Dermis blood vessel endothelial cell (primary cell): Measurements from ENCODE around the gene NFE2L1. TPM values are rescaled to one million over a fixed set of nuclear protein-coding genes. Genes with fewer than 3 reads are reported as not detected.
"Not testable (repeated sequence)": the region's sequence is repeated elsewhere in the genome, so short reads cannot be mapped to it uniquely, and the experiment has no call there.

Experiments
- DNase-seq: peaks from one replicate; pipeline ENCODE4 v3.0.0; 2010
- total RNA-seq: library from RNA; depleted of rRNA; stranded (reverse); fragments of >200 nt; gene quantifications from 2 replicates; pipeline ENCODE4 v1.2.3, GENCODE V29; 2014

The NFE2L1 gene
- total RNA-seq, 1 donor from 2014 or later, result 95.1 TPM

DNA sequence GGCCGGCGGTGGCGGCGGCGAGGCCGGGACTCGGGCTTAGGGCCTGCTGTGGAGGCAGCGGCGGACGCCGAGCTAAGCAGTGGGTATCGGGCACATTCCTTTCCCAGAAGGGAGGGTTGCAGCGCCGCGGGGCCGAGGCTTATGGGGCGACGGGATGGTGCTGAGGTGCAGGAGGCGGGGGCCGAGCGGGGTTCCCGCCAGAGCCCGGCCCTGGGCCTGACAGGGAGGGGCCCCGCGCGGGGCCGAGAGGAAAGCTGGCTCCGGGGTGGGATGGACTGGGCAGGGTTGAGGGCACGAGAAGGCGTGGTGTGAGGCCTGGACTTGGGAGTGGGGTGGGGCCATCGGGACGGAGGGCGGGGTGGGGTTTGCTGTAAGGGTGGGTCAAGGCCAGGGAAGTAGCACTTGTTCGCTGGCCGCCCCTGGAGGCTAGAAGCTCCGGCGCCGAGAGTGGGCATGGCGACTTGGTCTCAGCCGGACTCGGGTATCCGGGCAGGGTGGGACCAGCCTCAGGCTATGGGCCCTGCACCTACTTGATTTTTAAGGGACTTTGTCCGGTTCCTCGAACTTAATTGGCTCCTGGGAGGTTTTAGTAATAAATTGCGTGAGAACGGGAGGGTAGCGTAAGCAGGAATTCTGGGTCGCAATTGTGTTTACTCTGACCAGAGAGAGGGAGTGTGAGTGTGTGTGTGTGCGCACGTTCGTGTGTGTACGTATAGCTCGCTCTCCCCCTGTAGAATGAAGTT lies 396 bp downstream of the NFE2L1 start:
- peak; percentile 93 for DNase-seq

DNA sequence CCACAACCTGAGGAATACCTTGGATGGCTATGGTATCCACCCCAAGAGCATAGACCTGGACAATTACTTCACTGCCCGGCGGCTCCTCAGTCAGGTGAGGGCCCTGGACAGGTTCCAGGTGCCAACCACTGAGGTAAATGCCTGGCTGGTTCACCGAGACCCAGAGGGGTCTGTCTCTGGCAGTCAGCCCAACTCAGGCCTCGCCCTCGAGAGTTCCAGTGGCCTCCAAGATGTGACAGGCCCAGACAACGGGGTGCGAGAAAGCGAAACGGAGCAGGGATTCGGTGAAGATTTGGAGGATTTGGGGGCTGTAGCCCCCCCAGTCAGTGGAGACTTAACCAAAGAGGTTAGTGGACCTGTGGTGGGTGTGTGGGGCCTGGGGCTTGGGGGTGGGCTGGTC lies 3.1 kb downstream of the NFE2L1 start:
- no peak for DNase-seq

DNA sequence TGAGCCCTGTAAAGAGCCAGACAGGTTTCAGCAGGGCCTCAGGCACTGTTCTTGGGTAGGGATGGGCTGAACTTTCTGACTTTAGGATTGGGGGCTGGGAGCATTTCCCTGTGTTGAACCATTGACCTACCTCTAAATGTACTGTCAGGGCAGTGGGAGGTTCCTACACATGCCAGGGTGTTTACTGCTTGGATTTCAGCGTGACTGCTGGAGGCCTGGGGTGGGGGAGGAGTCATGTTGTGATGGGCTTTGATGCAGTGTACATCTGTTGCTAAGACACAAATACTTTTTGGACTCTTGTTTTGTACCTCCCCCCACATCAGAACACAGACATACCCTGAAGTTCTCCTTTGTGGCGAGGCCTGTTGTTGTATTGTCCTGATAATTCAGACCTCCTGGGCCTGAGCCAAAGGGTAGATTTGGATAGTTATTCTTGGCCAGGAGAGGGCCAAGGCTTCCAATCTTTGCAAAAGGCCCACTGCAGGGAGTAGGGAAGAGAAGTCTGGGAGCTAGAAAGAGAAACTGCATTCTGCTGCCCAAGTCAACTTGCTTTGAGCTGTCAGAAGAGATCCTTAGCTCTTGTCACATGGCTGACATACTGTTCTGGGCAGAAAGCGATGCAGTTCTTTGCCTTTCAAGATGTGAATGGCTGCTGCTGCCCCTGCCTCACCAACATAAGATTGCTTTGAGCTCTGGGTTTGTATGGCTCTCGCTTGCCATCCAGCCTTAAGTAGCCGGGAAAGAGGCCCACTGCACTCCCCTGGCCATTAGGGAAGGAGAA lies 3.7 kb downstream of the NFE2L1 start:
- DNase-seq, result peak; percentile 93

DNA sequence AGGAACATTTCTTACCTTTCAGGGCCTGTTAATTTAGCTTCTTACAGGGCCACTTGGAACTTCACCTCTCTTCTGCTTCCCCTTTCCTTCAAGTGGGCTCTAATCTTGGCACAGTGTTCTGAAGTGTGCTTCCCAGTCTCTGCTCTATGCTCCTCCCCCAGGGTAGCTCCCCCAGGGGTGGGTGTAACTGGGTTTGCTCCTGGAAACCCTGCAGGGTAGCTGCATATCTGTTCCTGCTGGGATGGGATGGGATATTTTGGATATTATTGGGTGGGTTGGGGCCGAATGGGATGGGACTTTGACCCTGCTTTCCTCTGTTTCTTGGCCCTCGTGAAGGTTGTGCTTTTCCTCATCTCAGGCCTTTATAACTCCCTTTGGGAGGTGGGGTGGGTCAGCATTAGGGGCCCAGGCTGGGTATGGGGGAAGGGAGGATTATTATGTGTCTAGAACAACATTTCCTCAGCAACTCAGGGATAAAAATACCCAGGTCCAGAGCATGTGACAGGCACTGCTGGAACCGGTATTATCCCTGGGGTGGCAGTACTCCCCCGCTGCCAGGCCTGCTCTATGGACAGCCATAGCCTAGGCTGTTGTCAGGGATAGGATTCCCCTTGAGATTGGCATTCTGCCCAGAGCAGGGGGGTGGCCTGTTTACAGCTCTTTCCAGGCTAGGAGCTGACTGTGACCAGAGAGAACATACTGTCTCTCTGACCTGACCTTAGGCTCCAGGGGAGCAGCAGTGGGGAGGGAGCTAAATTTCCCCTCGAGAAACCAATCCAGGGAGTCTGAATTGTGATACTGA lies 5.0 kb downstream of the NFE2L1 start:
- DNase-seq, result peak; percentile 71

DNA sequence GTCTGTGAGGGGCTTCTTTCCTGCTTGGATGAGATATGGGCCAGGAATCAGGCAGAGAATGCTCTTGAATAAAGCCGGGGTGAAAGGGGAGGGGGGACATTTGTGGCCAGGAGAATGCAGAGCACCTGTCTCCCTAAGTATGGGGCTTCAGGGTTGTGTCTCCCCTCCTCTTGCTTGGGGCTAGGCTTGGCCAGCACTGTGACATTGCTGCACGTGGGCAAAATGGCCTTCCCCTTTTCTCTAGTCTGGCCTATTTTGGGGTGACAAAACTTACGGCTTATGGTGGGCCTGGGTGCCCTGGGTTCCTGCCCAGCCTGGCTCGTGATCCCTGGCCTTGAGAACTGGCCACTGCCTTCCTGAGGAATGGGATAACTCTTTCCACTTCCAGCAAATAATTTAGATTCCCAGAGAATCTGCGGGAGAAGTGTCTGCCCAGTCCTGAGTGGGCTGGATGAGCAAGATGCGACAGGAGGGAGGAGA lies 5.6 kb downstream of the NFE2L1 start:
- DNase-seq, result no peak

DNA sequence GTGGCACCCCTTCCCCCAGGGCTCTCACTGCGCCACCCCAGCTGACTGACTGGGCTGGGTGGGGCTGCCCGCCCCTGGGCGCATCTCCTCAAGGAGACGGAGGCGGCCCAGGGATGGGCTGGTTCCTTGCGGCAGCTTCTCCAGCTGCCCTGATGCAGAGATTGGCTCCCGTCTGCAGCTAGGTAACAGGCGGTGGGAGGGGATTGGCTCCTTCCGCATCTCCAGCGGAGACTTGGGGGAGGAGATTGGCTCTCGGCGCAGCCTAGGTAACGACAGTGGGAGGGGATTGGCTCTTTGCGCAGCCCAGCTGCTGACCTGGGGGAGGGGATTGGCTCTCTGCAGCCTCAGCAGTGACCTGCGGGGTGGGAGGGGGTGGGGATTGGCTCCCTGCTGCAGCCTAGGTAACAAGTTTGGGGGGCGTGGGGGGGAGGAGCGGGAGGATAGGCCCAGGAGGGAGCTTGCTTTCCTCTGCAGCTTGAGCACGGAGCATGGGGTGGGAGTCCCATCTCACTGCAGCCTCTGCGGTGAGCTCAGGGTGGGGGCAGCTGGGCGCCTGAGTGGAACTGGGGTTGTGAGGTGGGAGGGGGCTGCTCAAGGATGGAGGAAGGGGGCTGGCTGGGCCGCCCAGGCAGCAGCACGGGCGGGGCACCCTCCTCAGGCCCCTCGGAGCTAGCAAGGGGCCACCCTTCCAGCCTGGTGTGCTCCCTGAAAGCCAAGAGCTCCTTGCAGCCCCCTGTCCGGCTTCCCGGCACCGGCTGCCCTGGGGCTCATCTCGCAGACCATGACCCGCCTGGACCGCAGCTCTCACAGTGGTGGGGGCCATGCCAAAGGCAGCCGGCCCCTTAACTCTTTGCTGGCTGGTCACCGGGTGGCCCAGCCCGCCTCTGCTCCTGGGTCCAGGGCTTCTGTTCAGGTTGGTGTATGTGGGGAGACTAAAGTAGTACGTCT lies 6.4 kb downstream of the NFE2L1 start:
- DNase-seq, result no peak

DNA sequence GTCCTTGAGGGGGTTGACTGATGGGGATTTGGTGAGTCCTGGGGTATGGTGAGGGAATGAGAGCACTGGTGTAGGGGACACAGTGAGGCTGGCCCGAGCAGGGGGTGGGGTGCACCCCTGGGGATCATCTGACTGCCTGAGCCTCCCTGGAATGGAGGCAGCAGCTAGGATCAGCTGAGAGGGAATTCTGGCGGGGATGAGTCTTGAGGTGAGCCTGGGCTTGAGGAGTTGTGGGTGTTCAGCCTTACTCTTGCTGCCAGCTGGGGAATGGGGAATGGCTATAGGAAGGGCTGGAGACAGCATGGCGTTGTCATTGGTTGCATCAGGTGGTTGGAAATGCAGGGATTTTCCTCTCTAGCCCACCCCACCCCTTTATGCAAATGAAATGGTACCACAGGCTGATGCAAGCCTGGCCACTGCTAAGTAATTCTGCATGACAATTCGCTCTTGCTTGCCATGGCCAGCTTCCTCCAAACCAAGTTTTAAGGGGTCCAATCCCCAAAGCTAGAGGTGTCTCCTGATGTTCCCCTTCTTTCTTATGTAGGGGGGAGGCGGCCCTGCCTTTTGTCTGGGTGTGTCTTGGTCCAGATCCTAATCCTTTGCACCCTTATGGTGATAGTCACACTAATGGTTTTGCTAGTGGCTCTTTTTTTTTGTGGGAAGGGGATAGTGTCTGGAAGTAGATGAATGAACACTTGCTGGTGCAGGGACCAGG lies 7.5 kb downstream of the NFE2L1 start:
- no peak for DNase-seq

DNA sequence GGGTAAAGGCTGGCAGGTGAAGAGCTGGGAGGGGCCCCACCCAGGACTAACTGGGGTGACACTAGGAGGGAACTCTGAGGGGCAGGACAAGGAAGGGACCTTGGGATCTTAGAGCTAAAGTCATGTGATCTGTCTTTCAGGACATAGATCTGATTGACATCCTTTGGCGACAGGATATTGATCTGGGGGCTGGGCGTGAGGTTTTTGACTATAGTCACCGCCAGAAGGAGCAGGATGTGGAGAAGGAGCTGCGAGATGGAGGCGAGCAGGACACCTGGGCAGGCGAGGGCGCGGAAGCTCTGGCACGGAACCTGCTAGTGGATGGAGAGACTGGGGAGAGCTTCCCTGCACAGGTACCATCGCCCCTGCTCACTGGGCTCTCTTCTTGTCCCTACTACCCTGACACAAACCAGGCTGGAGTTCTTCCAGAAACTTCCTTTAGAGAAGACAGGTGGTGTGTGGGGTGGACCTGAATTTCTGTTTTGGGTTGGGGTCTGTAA lies 8.1 kb downstream of the NFE2L1 start:
- DNase-seq, result no peak

DNA sequence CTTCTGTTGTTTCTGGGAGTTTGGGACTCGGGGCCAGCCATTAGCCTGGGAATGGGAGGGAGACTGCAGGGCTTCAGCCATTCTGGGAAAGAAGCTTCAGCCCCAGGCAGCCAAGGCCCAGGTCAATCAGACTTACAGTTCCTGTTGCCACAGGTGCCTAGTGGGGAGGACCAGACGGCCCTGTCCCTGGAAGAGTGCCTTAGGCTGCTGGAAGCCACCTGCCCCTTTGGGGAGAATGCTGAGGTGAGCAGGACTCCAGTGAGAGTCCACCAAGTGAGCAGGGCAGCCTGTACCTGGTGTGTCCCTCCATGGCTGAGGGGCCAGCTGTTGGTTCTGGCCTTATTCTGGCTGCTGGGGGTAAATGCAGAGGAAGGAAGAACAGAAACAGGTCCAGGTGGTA lies 8.7 kb downstream of the NFE2L1 start:
- DNase-seq, result no peak

DNA sequence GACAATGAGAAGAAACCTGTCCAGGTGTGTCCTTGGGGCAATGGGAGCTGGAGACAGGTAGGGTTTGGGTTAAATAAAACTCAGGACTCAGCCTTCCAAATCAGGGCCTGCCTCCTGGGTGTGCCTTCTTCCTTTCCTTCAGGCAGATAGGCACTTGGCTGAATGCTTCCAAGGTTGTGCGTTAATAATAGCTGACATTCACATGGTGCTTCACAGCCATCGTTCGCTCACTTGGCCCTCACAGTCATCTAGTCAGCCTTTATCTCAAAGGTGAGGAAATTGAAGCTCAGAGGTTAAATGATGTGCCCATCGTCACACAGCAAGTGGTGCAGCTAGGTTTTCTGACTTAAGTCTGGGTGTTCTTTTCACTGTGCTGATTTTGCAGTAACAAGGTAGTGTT lies 9.5 kb downstream of the NFE2L1 start:
- no peak for DNase-seq

DNA sequence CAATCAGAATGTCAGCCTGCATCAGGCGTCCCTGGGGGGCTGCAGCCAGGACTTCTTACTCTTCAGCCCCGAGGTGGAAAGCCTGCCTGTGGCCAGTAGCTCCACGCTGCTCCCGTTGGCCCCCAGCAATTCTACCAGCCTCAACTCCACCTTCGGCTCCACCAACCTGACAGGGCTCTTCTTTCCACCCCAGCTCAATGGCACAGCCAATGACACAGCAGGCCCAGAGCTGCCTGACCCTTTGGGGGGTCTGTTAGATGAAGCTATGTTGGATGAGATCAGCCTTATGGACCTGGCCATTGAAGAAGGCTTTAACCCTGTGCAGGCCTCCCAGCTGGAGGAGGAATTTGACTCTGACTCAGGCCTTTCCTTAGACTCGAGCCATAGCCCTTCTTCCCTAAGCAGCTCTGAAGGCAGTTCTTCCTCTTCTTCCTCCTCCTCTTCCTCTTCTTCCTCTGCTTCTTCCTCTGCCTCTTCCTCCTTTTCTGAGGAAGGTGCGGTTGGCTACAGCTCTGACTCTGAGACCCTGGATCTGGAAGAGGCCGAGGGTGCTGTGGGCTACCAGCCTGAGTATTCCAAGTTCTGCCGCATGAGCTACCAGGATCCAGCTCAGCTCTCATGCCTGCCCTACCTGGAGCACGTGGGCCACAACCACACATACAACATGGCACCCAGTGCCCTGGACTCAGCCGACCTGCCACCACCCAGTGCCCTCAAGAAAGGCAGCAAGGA lies 10.4 kb downstream of the NFE2L1 start:
- no peak for DNase-seq

DNA sequence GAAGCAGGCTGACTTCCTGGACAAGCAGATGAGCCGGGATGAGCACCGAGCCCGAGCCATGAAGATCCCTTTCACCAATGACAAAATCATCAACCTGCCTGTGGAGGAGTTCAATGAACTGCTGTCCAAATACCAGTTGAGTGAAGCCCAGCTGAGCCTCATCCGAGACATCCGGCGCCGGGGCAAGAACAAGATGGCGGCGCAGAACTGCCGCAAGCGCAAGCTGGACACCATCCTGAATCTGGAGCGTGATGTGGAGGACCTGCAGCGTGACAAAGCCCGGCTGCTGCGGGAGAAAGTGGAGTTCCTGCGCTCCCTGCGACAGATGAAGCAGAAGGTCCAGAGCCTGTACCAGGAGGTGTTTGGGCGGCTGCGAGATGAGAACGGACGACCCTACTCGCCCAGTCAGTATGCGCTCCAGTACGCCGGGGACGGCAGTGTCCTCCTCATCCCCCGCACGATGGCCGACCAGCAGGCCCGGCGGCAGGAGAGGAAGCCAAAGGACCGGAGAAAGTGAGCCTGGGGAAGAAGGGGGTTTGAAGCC lies 11.0 kb downstream of the NFE2L1 start:
- DNase-seq, result no peak

DNA sequence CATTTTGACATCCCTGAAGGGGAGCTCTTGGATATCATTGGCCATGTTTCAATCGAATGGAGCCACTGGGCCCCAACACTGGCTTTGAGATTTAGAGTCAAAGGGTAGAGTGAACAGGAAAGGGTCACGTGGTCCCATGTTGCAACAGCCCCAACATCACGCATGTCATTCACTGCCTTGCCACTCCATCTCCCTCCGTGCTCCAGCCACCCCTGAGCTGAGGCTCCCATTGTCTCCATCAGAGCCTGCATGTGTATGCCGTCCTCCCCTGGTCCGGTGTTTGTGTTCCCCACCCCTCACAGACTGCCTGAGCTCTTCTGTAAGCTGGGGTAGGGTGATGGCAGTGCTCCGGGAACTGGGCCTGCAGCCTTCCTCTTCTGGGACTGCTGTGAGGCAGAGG lies 12.1 kb downstream of the NFE2L1 start:
- DNase-seq, result no peak

DNA sequence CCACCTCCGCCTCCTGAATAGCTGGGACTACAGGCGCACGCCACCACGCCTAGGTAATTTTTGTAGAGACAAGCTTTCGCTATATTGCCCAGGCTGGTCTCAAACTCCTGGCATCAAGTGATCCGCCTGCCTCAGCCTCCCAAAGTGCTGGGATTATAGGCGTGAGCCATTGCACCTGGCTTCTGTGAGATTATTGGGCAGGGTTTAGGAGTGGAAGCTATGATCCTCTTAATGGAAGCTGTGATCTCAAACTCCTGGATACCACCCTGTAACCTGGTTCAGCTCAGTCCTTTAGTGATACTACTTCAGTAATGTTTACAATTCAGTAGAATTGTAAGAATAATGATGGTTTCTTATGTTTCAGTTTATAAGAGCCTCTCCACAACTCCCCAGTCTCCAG lies 14.1 kb downstream of the NFE2L1 start:
- DNase-seq, result no peak

DNA sequence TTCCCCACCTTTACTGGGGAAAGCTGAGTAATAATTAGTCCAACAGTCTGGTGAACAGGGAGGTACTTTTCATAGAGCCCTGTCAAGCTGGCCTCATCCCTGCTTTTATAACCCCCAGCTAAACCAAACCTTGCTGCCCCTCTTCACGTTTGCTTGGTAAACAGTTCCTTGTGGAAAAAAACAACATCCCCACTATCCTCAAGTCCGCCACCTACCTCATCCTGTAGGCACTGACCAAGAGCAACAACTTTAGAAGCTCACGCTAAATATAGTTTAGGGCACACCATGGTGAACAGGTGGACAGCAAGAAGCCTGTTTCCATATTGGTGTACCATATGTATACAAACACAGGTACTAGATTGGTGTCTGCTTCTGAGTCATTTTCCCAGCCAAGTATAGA lies 16.5 kb downstream of the NFE2L1 start:
- DNase-seq, result no peak

DNA sequence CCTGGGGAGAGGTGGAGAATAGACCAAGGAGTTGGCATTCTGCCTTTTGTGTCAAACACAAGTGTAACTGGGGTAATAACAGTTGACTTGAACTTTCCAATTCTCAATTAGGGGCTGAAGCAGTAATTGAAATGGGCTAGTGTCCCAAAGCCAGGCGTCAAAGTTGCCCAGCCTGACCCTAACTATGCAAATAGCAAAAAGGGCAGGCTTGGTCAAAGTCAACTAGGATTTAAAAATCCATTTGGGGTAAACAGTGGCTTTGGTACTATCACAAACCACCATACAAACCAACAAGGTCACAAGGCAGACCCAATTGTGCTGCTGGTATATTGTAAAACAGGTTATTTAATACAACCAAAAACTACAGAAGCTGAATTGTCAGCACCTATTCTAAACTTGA lies 18.0 kb downstream of the NFE2L1 start:
- no peak for DNase-seq

DNA sequence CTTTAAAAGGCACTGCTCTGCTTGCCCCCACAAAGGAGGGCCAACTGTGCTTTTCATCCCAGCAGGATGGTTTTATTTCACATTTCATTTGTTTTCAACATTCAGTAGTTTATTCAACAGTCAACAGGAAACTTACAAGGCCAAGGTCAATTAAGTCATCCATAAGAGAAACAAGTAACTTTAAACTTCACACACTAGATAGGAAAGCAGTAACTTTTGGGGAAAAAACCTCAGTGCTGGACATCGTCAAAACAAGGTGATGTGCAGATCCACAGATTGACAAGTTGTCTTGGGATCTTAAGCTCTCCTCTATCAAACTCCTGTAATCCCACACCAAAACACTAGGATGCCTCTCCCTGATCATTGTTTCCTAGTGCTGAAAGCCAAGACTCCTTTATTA lies 18.5 kb downstream of the NFE2L1 start:
- peak; percentile 50 for DNase-seq

DNA sequence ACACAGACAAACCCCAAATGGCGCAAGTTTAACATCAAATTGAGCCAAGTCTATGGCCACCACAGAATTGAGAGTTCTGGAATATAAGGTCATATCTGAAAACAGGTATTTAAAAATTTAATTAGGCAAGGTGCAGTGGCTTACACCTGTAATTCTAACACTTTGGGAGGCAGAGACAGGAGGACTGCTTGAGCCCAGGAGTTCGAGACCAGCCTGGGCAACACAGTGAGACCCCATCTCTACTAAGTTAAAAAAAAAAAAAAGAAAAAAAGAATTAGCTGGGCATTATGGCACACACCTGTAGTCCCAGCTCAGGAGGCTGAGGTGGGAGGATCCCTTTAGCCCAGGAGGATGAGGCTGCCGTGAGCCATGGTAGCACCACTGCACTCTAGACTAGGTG lies 19.1 kb downstream of the NFE2L1 start:
- DNase-seq, result no peak

DNA sequence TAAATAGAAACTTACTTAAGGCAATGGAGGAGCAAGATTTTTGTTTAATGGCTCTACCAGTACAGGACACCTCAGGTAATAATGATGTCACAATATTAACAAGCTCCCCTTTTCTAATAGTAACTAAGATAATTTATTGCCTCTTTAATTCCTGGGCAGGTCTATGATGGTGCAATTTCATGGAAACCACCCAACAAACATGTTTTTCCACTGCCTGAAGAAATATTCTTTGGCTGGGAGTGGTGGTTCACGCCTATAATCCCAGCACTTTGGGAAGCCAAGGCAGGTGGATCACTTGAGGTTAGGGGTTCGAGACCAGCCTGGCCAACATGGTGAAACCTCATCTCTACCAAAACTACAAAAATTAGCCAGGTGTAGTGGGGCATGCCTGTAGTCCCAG lies 19.6 kb downstream of the NFE2L1 start:
- not testable (repeated sequence) for DNase-seq

DNA sequence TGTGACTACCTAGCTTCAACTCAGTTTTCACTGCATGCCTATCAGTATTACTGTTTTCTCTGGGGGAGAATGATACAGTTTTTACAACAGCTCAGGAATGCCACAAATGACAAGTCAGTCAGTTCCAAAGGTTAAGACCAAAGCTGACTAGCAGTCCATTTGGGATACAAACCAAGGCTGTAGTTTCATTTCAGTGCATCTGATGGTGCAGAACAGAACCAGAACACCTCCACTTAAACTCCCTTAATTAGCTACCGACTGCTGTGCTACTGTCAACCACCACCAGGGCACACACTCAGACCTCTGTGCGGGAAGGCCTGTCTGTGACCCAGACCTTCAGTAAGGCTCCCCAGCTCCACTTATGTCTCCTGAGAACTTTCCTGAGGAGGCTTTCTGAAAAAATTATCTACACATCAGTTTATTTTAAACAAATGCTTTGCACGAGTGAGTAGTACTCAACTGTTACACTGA lies 20.4 kb downstream of the NFE2L1 start:
- DNase-seq, result peak; percentile 57
